OCI-LY7 (cell line): Measurements from ENCODE around the gene RIN3.

Experiments used
- EZH2phosphoT487 ChIP-seq: fragments of 200-600 bp; sonication (generic); IDR thresholded peaks from 2 replicates; pipeline ENCODE4 v1.6.1; 2018; ENCODE audit warnings: low read depth, borderline replicate concordance, mild to moderate bottlenecking, mixed run types, antibody characterized with exemption, low read length, moderate library complexity, mixed read lengths
- TF ChIP-seq, protein P1 (sequence below): fragments of 200-600 bp; sonication (generic); conservative IDR thresholded peaks from 2 replicates; pipeline ENCODE4 v1.5.1; 2014; ENCODE audit warnings: mild to moderate bottlenecking, antibody characterized with exemption, low read length, moderate library complexity, mixed read lengths

DNA sequence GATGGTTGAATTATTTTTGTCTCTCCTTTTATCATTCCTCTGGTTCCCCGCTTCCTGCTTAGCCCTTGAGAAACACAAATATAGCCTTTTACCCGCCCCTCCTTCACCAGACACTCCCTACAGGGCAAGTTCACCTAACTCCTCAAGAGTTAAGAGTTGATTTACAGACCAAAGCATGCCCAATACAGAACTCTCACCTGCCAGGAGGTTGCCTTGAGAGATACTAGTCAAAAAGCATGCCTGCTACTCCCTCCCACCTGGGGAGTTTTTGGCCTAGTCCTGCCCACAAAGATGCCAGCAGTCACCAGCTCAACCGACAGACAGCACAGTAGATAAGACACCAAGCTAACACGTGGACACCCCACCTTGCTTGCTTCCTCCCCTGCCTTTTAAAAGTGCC is 223.6 kb downstream of the RIN3 start:
- TF ChIP-seq, protein P1, sequence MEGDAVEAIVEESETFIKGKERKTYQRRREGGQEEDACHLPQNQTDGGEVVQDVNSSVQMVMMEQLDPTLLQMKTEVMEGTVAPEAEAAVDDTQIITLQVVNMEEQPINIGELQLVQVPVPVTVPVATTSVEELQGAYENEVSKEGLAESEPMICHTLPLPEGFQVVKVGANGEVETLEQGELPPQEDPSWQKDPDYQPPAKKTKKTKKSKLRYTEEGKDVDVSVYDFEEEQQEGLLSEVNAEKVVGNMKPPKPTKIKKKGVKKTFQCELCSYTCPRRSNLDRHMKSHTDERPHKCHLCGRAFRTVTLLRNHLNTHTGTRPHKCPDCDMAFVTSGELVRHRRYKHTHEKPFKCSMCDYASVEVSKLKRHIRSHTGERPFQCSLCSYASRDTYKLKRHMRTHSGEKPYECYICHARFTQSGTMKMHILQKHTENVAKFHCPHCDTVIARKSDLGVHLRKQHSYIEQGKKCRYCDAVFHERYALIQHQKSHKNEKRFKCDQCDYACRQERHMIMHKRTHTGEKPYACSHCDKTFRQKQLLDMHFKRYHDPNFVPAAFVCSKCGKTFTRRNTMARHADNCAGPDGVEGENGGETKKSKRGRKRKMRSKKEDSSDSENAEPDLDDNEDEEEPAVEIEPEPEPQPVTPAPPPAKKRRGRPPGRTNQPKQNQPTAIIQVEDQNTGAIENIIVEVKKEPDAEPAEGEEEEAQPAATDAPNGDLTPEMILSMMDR = no peak
- no peak for TF ChIP-seq EZH2phosphoT487
